Liver (tissue), 3 donors: ENCODE results near the gene ZNG1A.
A peak's percentile ranks its signal among the peaks of the same experiment; 100 is the strongest.

Experiments
- ATF3 ChIP-seq: IDR thresholded peaks from 2 replicates; pipeline ENCODE4 v1.6.1; 2016; ENCODE audit warnings: antibody characterized with exemption
- FOXA1 ChIP-seq: IDR thresholded peaks from 2 replicates; pipeline ENCODE4 v1.6.1; 2016; ENCODE audit warnings: antibody characterized with exemption
- JUND ChIP-seq, 2 donors: IDR thresholded peaks; 2 replicates each; pipeline ENCODE4 v1.6.1; 2016; ENCODE audit warnings: antibody characterized with exemption in 2 of 2
- MAX ChIP-seq: IDR thresholded peaks from 2 replicates; pipeline ENCODE4 v1.6.1; 2016; ENCODE audit warnings: antibody characterized with exemption
- TAF1 ChIP-seq: conservative IDR thresholded peaks from 2 replicates; pipeline ENCODE4 v1.6.1; 2016; ENCODE audit warnings: antibody characterized with exemption, mild to moderate bottlenecking
- YY1 ChIP-seq: IDR thresholded peaks from 2 replicates; pipeline ENCODE4 v1.6.1; 2016; ENCODE audit warnings: antibody characterized with exemption, mild to moderate bottlenecking
- TF ChIP-seq, protein P1 (sequence below): fragments of 150-350 bp; IDR thresholded peaks from 2 replicates; pipeline ENCODE4 v1.5.1; 2017; ENCODE audit warnings: improper control_type of control experiment, low read depth, low read length; ENCODE audit not compliant: missing input control
- donor health status: healthy.
- donor health status: healthy.

GRCh38 chr9:214648-215493 is 36.0 kb upstream of the ZNG1A start, which contains the start of gene DOCK8:
- TF ChIP-seq MAX (no peak), FOXA1 (no peak), JUND (IDR thresholded peaks at IDR 0.05) (no peak), YY1 (no peak), ATF3 (no peak), TAF1 (no peak)
- TF ChIP-seq, protein P1, sequence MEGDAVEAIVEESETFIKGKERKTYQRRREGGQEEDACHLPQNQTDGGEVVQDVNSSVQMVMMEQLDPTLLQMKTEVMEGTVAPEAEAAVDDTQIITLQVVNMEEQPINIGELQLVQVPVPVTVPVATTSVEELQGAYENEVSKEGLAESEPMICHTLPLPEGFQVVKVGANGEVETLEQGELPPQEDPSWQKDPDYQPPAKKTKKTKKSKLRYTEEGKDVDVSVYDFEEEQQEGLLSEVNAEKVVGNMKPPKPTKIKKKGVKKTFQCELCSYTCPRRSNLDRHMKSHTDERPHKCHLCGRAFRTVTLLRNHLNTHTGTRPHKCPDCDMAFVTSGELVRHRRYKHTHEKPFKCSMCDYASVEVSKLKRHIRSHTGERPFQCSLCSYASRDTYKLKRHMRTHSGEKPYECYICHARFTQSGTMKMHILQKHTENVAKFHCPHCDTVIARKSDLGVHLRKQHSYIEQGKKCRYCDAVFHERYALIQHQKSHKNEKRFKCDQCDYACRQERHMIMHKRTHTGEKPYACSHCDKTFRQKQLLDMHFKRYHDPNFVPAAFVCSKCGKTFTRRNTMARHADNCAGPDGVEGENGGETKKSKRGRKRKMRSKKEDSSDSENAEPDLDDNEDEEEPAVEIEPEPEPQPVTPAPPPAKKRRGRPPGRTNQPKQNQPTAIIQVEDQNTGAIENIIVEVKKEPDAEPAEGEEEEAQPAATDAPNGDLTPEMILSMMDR: peak; percentile 29
